ENCODE results near the gene PDE6B. TPM values are rescaled to one million over a fixed set of nuclear protein-coding genes. Genes with fewer than 3 reads are reported as not detected.

The PDE6B gene
- total RNA-seq, 4 donors from 2014 or later: 0.60 to 2.5 (median 0.95) TPM; not detected in 1

DNA sequence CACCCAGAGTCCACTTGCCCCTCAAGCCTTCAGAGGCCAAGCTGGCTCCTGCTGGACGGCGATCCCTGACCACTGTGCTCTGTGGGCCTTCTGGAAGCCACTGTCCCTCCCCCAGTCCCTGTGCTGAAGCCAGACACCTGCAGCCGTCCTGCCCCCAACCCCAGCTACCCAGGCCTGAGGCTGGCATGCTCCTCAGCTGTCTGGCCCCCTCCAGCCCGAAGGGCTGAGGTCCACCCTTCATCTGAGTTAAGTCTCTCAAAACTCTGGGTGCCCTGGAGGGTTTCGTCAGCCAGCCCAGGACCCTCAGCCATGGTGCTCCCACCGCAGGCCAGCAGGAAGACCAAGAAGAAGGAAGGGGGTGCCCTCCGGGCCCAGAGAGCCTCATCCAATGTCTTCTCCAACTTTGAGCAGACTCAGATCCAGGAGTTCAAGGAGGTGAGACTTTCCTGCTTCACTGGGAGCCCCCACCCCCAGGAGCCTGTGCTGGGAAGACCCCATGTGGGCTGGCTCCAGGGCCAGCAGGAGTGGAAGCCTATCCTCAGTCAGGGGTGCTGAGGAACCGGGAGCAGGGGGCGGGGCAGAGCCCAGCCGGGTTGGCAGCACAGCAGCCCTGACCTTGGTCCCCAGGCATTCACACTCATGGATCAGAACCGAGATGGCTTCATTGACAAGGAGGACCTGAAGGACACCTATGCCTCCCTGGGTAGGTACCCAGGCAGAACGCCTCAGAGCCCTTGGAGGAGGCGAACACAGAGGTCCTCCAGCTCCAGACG lies 53.1 kb downstream of the PDE6B start:
- H3K36me3 ChIP-seq: no peaks in the 10 kb centered on the region
- H3K27me3 ChIP-seq: no peaks in the 10 kb centered on the region

DNA sequence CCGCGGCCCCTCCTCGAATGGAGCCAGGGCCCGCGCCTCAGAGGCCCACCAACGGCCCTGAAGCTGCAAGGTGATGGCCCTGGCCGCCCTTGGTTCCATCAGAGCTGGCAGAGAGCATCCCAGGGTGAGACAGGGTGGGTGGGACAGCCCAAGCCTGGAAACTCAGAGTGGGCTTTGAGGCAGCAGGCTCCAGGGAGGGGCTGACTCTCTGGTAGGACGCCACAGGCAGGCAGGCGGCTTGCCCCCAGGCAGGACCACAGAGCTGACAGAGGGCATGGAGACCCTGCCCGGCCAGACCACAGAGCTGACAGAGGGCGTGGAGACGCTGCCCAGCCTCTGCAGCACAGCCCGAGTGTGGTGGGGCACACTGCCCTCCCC lies 53.7 kb downstream of the PDE6B start:
- Histone ChIP-seq H3K4me3 (no peak overlapping the region), H3K36me3 (no peaks in the 10 kb centered on the region), H3K27me3 (no peaks in the 10 kb centered on the region), H3K27ac (no peak overlapping the region), H3K9me3 (no peaks in the 10 kb centered on the region), H3K4me1 (peaks cover 9 to 56% (median 50%) of the 10 kb centered on the region in 4 donors)
- in situ Hi-C loops (cut with MboI; ENCODE audit: low pct_ligation_motif_present in 1 of 4, low pct_unique_long_range_greater_than_20kb in 1 of 4, low sequenced_read_pairs in 3 of 4) (no loop called here), intact Hi-C loops (cut with DNase I; ENCODE audit: low total_unique reads) (no loop called here)
- no peak for DNase-seq
- TF ChIP-seq POLR2A (IDR thresholded peaks at IDR 0.05) (no peak), CTCF (IDR thresholded peaks at IDR 0.05) (no peak), EP300 (IDR thresholded peaks at IDR 0.05; ENCODE audit: low read depth) (no peak), POLR2AphosphoS5 (IDR thresholded peaks at IDR 0.05) (no peak)
- 86% methylated on average over 13 of the region's 13 CpGs; no CpG with 5 or more reads in 1 of the 2 donors for WGBS, 2 donors (ENCODE audit: low coverage in 1 of 2)

More for the DNA sequence above, 53.1 kb downstream of the PDE6B start:
- no peak for DNase-seq
- Histone ChIP-seq H3K4me3 (no peak overlapping the region), H3K9me3 (no peaks in the 10 kb centered on the region), H3K27ac (no peak overlapping the region), H3K4me1 (peaks cover 9 to 52% (median 46%) of the 10 kb centered on the region in 4 donors)
- WGBS, 2 donors (ENCODE audit: low coverage in 1 of 2): 76% methylated on average over 10 of the region's 14 CpGs; no CpG with 5 or more reads in 1 of the 2 donors
- in situ Hi-C loops (cut with MboI; ENCODE audit: low pct_ligation_motif_present in 1 of 4, low pct_unique_long_range_greater_than_20kb in 1 of 4, low sequenced_read_pairs in 3 of 4) (no loop called here), intact Hi-C loops (cut with DNase I; ENCODE audit: low total_unique reads) (no loop called here)
- TF ChIP-seq POLR2AphosphoS5 (IDR thresholded peaks at IDR 0.05): no peak
- TF ChIP-seq CTCF (IDR thresholded peaks at IDR 0.05): no peak
- no peak for TF ChIP-seq POLR2A (IDR thresholded peaks at IDR 0.05)
- TF ChIP-seq EP300 (IDR thresholded peaks at IDR 0.05; ENCODE audit: low read depth): no peak

- Histone ChIP-seq H3K4me3 (no peak overlapping the region), H3K27me3 (no peaks in the 10 kb centered on the region), H3K9me3 (no peaks in the 10 kb centered on the region), H3K27ac (no peak overlapping the region), H3K36me3 (no peaks in the 10 kb centered on the region), H3K4me1 (peaks cover 9 to 57% (median 51%) of the 10 kb centered on the region in 4 donors)
- DNase-seq: no peak
- in situ Hi-C loops (cut with MboI; ENCODE audit: low pct_ligation_motif_present in 1 of 4, low pct_unique_long_range_greater_than_20kb in 1 of 4, low sequenced_read_pairs in 3 of 4) (no loop called here), intact Hi-C loops (cut with DNase I; ENCODE audit: low total_unique reads) (no loop called here)
- TF ChIP-seq POLR2AphosphoS5 (IDR thresholded peaks at IDR 0.05): no peak
- no peak for TF ChIP-seq EP300 (IDR thresholded peaks at IDR 0.05; ENCODE audit: low read depth)
- no peak for TF ChIP-seq CTCF (IDR thresholded peaks at IDR 0.05)
- no peak for TF ChIP-seq POLR2A (IDR thresholded peaks at IDR 0.05)
- 78% methylated on average over 11 of the region's 11 CpGs; no CpG with 5 or more reads in 1 of the 2 donors for WGBS, 2 donors (ENCODE audit: low coverage in 1 of 2)
These were observed 54.3 kb downstream of the PDE6B start for GRCh38 chr4:679629-680028.

GRCh38 chr4:680091-680490 lies 54.7 kb downstream of the PDE6B start:
- intact Hi-C loops (cut with DNase I; ENCODE audit: low total_unique reads) (no loop called here), in situ Hi-C loops (cut with MboI; ENCODE audit: low pct_ligation_motif_present in 1 of 4, low pct_unique_long_range_greater_than_20kb in 1 of 4, low sequenced_read_pairs in 3 of 4) (no loop called here)
- no peak overlapping the region for H3K4me3 ChIP-seq
- 79% methylated on average over 9 of the region's 9 CpGs; no CpG with 5 or more reads in 1 of the 2 donors for WGBS, 2 donors (ENCODE audit: low coverage in 1 of 2)
- TF ChIP-seq POLR2A (IDR thresholded peaks at IDR 0.05): no peak
- TF ChIP-seq POLR2AphosphoS5 (IDR thresholded peaks at IDR 0.05): no peak
- no peak for TF ChIP-seq EP300 (IDR thresholded peaks at IDR 0.05; ENCODE audit: low read depth)
- no peak for TF ChIP-seq CTCF (IDR thresholded peaks at IDR 0.05)
- H3K9me3 ChIP-seq: no peaks in the 10 kb centered on the region
- DNase-seq: no peak
- H3K4me1 ChIP-seq: peaks cover 8 to 54% (median 48%) of the 10 kb centered on the region in 4 donors
- no peaks in the 10 kb centered on the region for H3K27me3 ChIP-seq
- no peaks in the 10 kb centered on the region for H3K36me3 ChIP-seq
- H3K27ac ChIP-seq: peak overlapping the region in 1 of 4 donors; percentile 69
